Measurements from ENCODE around the gene SRRM4.

DNA sequence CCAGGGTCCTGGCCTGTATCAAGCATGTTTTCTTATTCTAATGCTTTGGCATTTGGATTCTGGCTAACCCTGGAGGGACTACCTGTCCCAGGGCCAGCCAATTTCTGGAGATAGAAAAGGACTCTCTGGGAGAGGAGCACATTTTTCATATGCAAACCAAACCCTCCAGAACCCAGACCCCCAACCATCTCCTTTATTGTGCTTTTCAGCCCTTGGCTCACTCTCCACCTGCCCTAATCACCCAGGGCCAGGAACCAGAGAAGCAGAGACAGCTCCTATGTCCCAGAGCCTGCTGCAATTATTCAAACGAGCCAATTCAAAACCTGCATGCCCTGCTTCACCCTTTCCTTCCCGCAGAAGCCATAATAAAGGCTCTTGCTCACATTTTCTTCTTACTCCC lies 221.2 kb downstream of the SRRM4 start:
- TF ChIP-seq POLR2A (IDR thresholded peaks at IDR 0.05; ENCODE audit: low read depth, low read length) (no peak), POLR2AphosphoS5 (IDR thresholded peaks at IDR 0.05; ENCODE audit: low read depth, low read length) (no peak)
